ENCODE results near the gene LRP1B.

The LRP1B gene

DNA sequence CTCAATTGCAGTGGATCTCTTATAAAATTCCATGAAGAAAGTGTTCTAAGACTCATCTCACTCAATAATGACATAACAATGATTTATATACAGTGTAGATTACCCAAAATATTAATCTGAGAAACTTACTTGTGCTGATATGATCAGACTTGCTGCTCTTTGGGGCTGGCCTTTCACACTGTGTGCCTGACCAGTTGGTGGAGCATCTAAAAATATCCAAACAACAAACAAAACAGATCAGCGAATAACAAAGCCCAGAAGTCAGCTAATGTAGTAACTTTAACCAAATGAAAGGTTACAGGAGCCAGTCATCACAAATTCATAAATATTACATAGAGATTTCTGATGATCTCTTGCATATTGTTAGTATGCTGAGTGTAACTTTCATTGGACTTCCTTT, 1883.9 kb downstream of the LRP1B start:
- in situ Hi-C loops (cut with HindIII; ENCODE audit: low sequenced_read_pairs) = no loop called here

DNA sequence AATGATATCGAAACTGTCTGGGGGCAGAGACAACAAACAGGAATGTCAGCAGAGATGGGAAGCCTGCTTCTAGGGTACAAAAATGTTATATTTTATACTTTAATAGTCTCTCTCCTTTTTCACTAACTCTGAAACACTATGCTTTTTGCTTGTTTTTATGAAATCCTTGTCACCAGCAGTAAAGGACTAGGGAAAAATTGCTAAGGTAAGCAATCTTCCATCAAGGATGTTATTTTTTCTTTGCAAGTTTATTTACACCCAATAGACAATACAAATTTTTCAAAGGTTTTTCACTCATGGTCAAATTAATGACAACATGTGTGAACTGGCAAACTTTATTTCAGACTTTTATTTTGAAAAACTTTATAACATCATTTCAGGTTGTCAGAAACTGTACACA, 1884.8 kb downstream of the LRP1B start:
- in situ Hi-C loops (cut with HindIII; ENCODE audit: low sequenced_read_pairs) = no loop called here

DNA sequence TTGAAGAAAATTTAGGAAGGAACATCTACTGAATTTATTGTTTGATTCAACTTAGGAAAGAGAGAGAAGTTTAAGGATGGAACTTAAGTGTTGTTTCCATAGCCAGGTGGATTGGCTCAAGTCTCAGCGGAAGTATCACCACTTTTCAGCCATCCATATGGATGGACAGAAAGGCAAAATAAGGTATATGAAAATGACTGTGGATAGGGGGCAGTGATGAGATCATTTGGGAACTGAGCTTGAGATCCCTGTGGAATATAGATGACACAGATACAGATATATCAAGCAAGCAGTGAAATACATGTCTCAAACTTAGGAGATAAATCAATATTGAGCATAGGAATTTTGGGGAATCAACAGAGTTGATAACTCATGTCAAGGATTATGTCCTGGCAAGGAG, 1887.9 kb downstream of the LRP1B start:
- in situ Hi-C loops (cut with HindIII; ENCODE audit: low sequenced_read_pairs) = no loop called here

- in situ Hi-C loops (cut with HindIII; ENCODE audit: low sequenced_read_pairs) = no loop called here
Observed at GRCh38 chr2:140234116-140234515, 1896.7 kb downstream of the LRP1B start.

GRCh38 chr2:140210963-140211362, 1919.9 kb downstream of the LRP1B start:
- in situ Hi-C loops (cut with HindIII; ENCODE audit: low sequenced_read_pairs) = no loop called here

DNA sequence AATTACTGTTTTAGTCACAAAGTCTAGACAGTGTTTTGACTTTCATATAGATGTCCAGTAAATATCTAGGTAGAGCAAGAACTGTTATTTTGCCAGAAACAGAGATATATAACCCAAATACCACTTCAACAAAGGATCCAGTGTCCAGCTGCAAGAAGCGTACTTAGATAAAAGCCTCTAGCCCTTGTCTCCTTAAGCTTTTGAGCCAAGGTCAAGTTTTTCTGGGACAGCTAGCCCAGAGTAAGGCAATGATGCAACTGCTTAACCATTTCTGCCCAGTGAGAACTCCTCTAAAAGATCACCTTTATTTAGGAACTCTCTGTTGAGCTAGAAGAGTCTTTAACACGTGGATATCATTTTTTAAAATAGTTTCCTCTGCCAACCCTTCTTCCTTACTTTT, 1925.7 kb downstream of the LRP1B start:
- in situ Hi-C loops (cut with HindIII; ENCODE audit: low sequenced_read_pairs) = no loop called here

GRCh38 chr2:140203347-140203746, 1927.5 kb downstream of the LRP1B start:
- in situ Hi-C loops (cut with HindIII; ENCODE audit: low sequenced_read_pairs) = no loop called here

GRCh38 chr2:140201572-140201971, 1929.2 kb downstream of the LRP1B start:
- in situ Hi-C loops (cut with HindIII; ENCODE audit: low sequenced_read_pairs) = no loop called here

DNA sequence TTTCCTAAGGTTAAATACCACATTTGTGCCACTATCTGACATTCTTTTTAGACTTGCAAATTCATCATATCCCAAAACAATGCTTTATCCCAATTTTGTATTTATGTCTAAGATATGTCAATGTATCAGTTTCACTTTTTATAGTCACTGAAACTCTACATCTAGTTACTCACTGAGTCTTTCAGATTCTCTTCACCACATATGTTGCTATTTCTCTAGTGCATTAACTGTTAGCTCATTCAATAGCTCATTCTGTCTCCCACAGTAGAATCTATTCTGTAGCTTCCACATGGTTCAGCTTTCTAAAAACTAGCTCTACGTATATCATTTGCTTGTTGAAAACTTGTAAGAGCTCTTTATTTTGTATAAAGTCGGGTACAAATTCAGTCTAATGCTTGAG, 1930.1 kb downstream of the LRP1B start:
- in situ Hi-C loops (cut with HindIII; ENCODE audit: low sequenced_read_pairs) = no loop called here

DNA sequence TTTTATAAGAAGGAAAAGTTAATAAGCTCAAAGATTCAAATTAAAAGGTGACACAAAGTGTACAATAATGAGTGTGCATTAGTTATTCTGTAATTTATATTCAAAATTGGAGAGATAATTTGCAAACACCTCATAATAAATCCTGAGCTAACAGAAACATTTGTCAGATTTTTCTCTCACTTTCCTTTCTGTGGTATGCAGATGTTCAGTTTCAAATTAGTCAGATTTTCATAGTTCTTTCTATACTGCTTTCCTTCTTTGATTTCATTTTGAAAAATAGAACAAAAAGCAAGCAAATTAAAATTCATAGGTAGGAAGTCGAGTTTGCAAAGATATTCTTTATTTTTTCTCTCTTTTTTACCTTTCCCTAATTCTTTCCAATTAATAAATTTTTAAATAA, 1930.5 kb downstream of the LRP1B start:
- in situ Hi-C loops (cut with HindIII; ENCODE audit: low sequenced_read_pairs) = no loop called here

- in situ Hi-C loops (cut with HindIII; ENCODE audit: low sequenced_read_pairs) = no loop called here
Observed at GRCh38 chr2:140199312-140199711, 1931.5 kb downstream of the LRP1B start.

GRCh38 chr2:140187086-140187485, 1943.7 kb downstream of the LRP1B start:
- in situ Hi-C loops (cut with HindIII; ENCODE audit: low sequenced_read_pairs) = no loop called here

DNA sequence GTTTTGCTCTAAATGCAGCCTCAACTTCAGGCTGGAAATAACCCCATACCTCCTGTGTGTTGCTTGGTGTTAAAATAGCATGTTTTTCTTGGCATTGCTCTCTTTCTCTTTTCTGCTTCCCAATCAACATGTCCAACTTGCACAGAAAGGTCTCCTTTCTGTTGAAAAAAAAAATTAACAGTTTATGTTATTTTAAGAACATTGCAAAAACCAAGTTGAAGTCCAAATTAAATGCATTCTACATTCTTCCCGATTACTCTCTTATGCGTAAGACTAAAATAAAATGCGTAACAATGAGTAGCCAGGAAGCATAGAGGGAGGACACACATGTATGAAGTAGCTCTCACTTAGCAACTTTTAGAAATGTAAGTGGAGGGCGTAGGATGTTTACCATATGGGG, 1944.5 kb downstream of the LRP1B start:
- in situ Hi-C loops (cut with HindIII; ENCODE audit: low sequenced_read_pairs) = no loop called here

- in situ Hi-C loops (cut with HindIII; ENCODE audit: low sequenced_read_pairs) = no loop called here
Observed at GRCh38 chr2:140185076-140185475, 1945.7 kb downstream of the LRP1B start.

- in situ Hi-C loops (cut with HindIII; ENCODE audit: low sequenced_read_pairs) = no loop called here
Observed at GRCh38 chr2:140183056-140183765, 1947.6 kb downstream of the LRP1B start.

Measured in endothelial cell of hepatic sinusoid (primary cell).